COLO668 (cell line): ENCODE data around the gene IFNGR2.
"Not testable (repeated sequence)": the region's sequence is repeated elsewhere in the genome, so short reads cannot be mapped to it uniquely, and the experiment has no call there.

Experiments used
- DNase-seq: peaks from one replicate; lab custom pipeline; 2025; ENCODE audit not compliant: unreplicated experiment; lab: John Stamatoyannopoulos, UW

The IFNGR2 gene

GRCh38 chr21:33401630-33401992 lies 1.6 kb upstream of the IFNGR2 start:
- no peak for DNase-seq

GRCh38 chr21:33402001-33402979 lies 923 bp upstream of the IFNGR2 start:
- DNase-seq, result no peak

- DNase-seq, result peak; percentile 74
Measured at GRCh38 chr21:33403786-33404585, 773 bp downstream of the IFNGR2 start.

GRCh38 chr21:33406493-33406892 lies 3.3 kb downstream of the IFNGR2 start:
- no peak for DNase-seq

- no peak for DNase-seq
Measured at GRCh38 chr21:33411949-33412430, 8.8 kb downstream of the IFNGR2 start.

GRCh38 chr21:33412439-33412831 lies 9.2 kb downstream of the IFNGR2 start:
- DNase-seq, result not testable (repeated sequence)

- DNase-seq, result peak; percentile 66
Measured at GRCh38 chr21:33412832-33413519, 9.8 kb downstream of the IFNGR2 start.

GRCh38 chr21:33414068-33414467 lies 10.9 kb downstream of the IFNGR2 start:
- DNase-seq, result no peak

GRCh38 chr21:33414926-33415325 lies 11.7 kb downstream of the IFNGR2 start:
- DNase-seq, result no peak

- no peak for DNase-seq
Measured at GRCh38 chr21:33418691-33419090, 15.5 kb downstream of the IFNGR2 start.

GRCh38 chr21:33419538-33420123 lies 16.4 kb downstream of the IFNGR2 start:
- no peak for DNase-seq

- no peak for DNase-seq
Measured at GRCh38 chr21:33421713-33422393, 18.6 kb downstream of the IFNGR2 start.

GRCh38 chr21:33424214-33424613 lies 21.0 kb downstream of the IFNGR2 start:
- no peak for DNase-seq

- no peak for DNase-seq
Measured at GRCh38 chr21:33425825-33426224, 22.6 kb downstream of the IFNGR2 start.

- DNase-seq, result no peak
Measured at GRCh38 chr21:33427051-33427450, 23.8 kb downstream of the IFNGR2 start.

GRCh38 chr21:33428669-33429068 lies 25.5 kb downstream of the IFNGR2 start:
- no peak for DNase-seq

- DNase-seq, result no peak
Measured at GRCh38 chr21:33430858-33431257, 27.6 kb downstream of the IFNGR2 start.

GRCh38 chr21:33432496-33432895 lies 29.3 kb downstream of the IFNGR2 start:
- DNase-seq, result no peak

GRCh38 chr21:33433001-33433400 lies 29.8 kb downstream of the IFNGR2 start:
- no peak for DNase-seq

- DNase-seq, result no peak
Measured at GRCh38 chr21:33433425-33434114, 30.4 kb downstream of the IFNGR2 start.
